GM23338 (cell line): ENCODE data around the gene CDK5R1. TPM values are rescaled to one million over a fixed set of nuclear protein-coding genes. Genes with fewer than 3 reads are reported as not detected.

ENCODE experiments used
- ATAC-seq: fragments of 200-7000 bp; cut with Tn5 transposase; 3 replicates; pipeline ENCODE4 v1.9.1; 2020
- DNase-seq: peaks from one replicate; pipeline ENCODE4 v3.0.0-alpha.2; 2015; ENCODE audit warnings: low spot score
- H2AFZ ChIP-seq: fragments of 200-600 bp; sonication (generic); 2 replicates; pipeline ENCODE4 v1.8.0; 2016; ENCODE audit warnings: antibody characterized with exemption, mild to moderate bottlenecking, moderate library complexity
- H3F3A ChIP-seq: fragments of 200-600 bp; sonication (generic); replicated peaks from 2 replicates; pipeline ENCODE4 v1.8.0; 2017; ENCODE audit warnings: antibody characterized with exemption, mixed run types, low read depth
- H3K27ac ChIP-seq: fragments of 200-600 bp; sonication (generic); 2 replicates; pipeline ENCODE4 v1.6.1; 2016; ENCODE audit warnings: low read depth
- H3K27me3 ChIP-seq: fragments of 200-600 bp; sonication (generic); 2 replicates; pipeline ENCODE4 v1.8.0; 2016; ENCODE audit warnings: mild to moderate bottlenecking, mixed run types, moderate library complexity; ENCODE audit not compliant: insufficient read depth
- H3K36me3 ChIP-seq: fragments of 200-600 bp; sonication (generic); 2 replicates; pipeline ENCODE4 v1.8.0; 2016; ENCODE audit warnings: mild to moderate bottlenecking; ENCODE audit not compliant: insufficient read depth
- H3K4me1 ChIP-seq: fragments of 200-600 bp; sonication (generic); 2 replicates; pipeline ENCODE4 v1.8.0; 2016; ENCODE audit warnings: mild to moderate bottlenecking, moderate library complexity; ENCODE audit not compliant: insufficient read depth
- H3K4me2 ChIP-seq: fragments of 200-600 bp; sonication (generic); 2 replicates; pipeline ENCODE4 v1.7.1; 2017; ENCODE audit warnings: mixed run types
- H3K4me3 ChIP-seq: fragments of 200-600 bp; sonication (generic); 2 replicates; pipeline ENCODE4 v1.6.1; 2016; ENCODE audit warnings: mixed run types
- H3K79me2 ChIP-seq: fragments of 200-600 bp; sonication (generic); replicated peaks from 2 replicates; pipeline ENCODE4 v1.8.0; 2017; ENCODE audit warnings: mild to moderate bottlenecking; ENCODE audit not compliant: insufficient read depth
- H3K9me2 ChIP-seq: fragments of 200-600 bp; sonication (generic); 2 replicates; pipeline ENCODE4 v1.8.0; 2017; ENCODE audit not compliant: insufficient read depth
- H4K20me1 ChIP-seq: fragments of 200-600 bp; sonication (generic); replicated peaks from 2 replicates; pipeline ENCODE4 v1.8.0; 2017; ENCODE audit warnings: mild to moderate bottlenecking; ENCODE audit not compliant: insufficient read depth
- H3K27ac Mint-ChIP-seq: 2 replicates; pipeline ENCODE4 v1.8.0; 2020; ENCODE audit warnings: inconsistent platforms, mild to moderate bottlenecking, moderate library complexity, mixed read lengths
- H3K27me3 Mint-ChIP-seq: 3 replicates; pipeline ENCODE4 v1.8.0; 2022; ENCODE audit warnings: low read depth, mild to moderate bottlenecking, moderate library complexity, mixed read lengths, inconsistent platforms; ENCODE audit not compliant: insufficient read depth, poor library complexity
- H3K36me3 Mint-ChIP-seq: 3 replicates; pipeline ENCODE4 v1.8.0; 2021; ENCODE audit warnings: low read depth, mild to moderate bottlenecking, inconsistent platforms, moderate library complexity, mixed read lengths
- H3K4me1 Mint-ChIP-seq: 3 replicates; pipeline ENCODE4 v1.8.0; 2020; ENCODE audit warnings: mild to moderate bottlenecking, inconsistent platforms, mixed read lengths
- H3K4me3 Mint-ChIP-seq: 3 replicates; pipeline ENCODE4 v1.8.0; 2021; ENCODE audit warnings: moderate library complexity, mild to moderate bottlenecking, inconsistent platforms, mixed read lengths
- H3K9me3 Mint-ChIP-seq: 3 replicates; pipeline ENCODE4 v1.8.0; 2020; ENCODE audit warnings: moderate library complexity, mild to moderate bottlenecking, inconsistent platforms, mixed read lengths
- CREB1 ChIP-seq: fragments of 250-450 bp; sonication (Bioruptor Pico); IDR thresholded peaks from 2 replicates; pipeline ENCODE4 v1.5.0; 2020; ENCODE audit warnings: low read depth, mild to moderate bottlenecking, moderate library complexity
- EZH2 ChIP-seq: fragments of 200-600 bp; sonication (generic); IDR thresholded peaks from one replicate; pipeline ENCODE4 v1.8.0; 2017; ENCODE audit warnings: antibody characterized with exemption, mild to moderate bottlenecking, low read depth; ENCODE audit not compliant: unreplicated experiment
- EZH2phosphoT487 ChIP-seq: fragments of 200-600 bp; sonication (generic); IDR thresholded peaks from one replicate; pipeline ENCODE4 v1.8.1; 2018; ENCODE audit warnings: antibody characterized with exemption; ENCODE audit not compliant: unreplicated experiment
- JUNB ChIP-seq: IDR thresholded peaks from one replicate; pipeline ENCODE4 v1.6.1; 2016; ENCODE audit warnings: antibody characterized with exemption; ENCODE audit not compliant: unreplicated experiment
- NANOG ChIP-seq: IDR thresholded peaks from 2 replicates; pipeline ENCODE4 v1.6.1; 2016; ENCODE audit warnings: antibody characterized with exemption, borderline replicate concordance
- POLR2AphosphoS5 ChIP-seq: IDR thresholded peaks from 2 replicates; pipeline ENCODE4 v1.6.1; 2016; ENCODE audit warnings: antibody characterized with exemption, low read depth
- STAT1 ChIP-seq: IDR thresholded peaks from one replicate; pipeline ENCODE4 v1.6.1; 2016; ENCODE audit warnings: antibody characterized with exemption; ENCODE audit not compliant: unreplicated experiment
- ZNF114 ChIP-seq: fragments of 250-450 bp; sonication (Bioruptor Pico); IDR thresholded peaks from 2 replicates; pipeline ENCODE4 v1.5.0; 2020; ENCODE audit warnings: mild to moderate bottlenecking, moderate library complexity
- ZNF331 ChIP-seq: fragments of 250-450 bp; sonication (Bioruptor Pico); IDR thresholded peaks from 2 replicates; pipeline ENCODE4 v1.5.0; 2020; ENCODE audit warnings: low read depth, mild to moderate bottlenecking, moderate library complexity
- polyA plus RNA-seq: library from polyadenylated mRNA; unstranded; fragments of >200 nt; fragmentation: Nextera tagmentation; extraction: Ambion mirVana; gene quantifications from 2 replicates; pipeline ENCODE4 v1.2.1, GENCODE V29; 2016
- total RNA-seq: library from RNA; depleted of rRNA; stranded (reverse); fragments of >200 nt; shearing (Covaris generic); gene quantifications from 2 replicates; pipeline ENCODE4 v1.2.3, GENCODE V29; 2014
- TF ChIP-seq, protein P1 (sequence below): fragments of 250-450 bp; sonication (Bioruptor Pico); IDR thresholded peaks from 2 replicates; pipeline ENCODE4 v1.5.0; 2020; ENCODE audit warnings: mild to moderate bottlenecking, moderate library complexity
- TF ChIP-seq, protein P2 (sequence below): IDR thresholded peaks from one replicate; pipeline ENCODE4 v1.6.1; 2018; ENCODE audit warnings: antibody characterized with exemption; ENCODE audit not compliant: unreplicated experiment
- TF ChIP-seq, protein P3 (sequence below): IDR thresholded peaks from 2 replicates; pipeline ENCODE4 v1.6.1; 2016; ENCODE audit warnings: antibody characterized with exemption
- TF ChIP-seq, protein P4 (sequence below), 2 experiments: fragments of 200-600 bp in 1 of 2; sonication (generic) in 1 of 2; conservative IDR thresholded peaks; 2 replicates each; pipeline versions ENCODE4 v1.5.1 to v1.6.1; 2016 to 2017; ENCODE audit warnings: antibody characterized with exemption in 2 of 2, low read depth in 2 of 2, mild to moderate bottlenecking in 2 of 2, moderate library complexity in 1 of 2

The CDK5R1 gene
- total and polyA plus RNA-seq, 2 experiments from 2014 or later, result 4.0 to 11.6 TPM

DNA sequence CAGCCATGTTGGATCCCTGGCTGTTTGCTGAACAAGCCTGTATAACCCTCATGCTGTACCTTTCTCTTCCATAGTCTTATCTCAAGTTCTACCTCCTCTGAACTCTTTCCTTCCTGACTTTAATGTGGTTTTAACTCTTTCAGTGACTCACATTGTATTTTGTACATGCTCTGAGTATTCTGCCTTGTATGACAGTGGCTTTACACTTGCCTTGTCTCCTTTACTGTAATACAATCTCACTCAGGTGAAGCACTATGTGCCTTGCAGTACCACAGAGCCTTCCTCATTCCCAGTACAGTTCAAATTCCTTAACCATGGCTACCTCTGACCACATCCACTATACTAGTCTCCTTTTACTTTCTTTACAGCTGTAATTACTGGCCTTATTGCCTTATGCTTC is 28.4 kb upstream of the CDK5R1 start:
- peaks cover 52% of the 10 kb centered on the region for H3K36me3 ChIP-seq
- no peaks in the 10 kb centered on the region for H3K9me3 Mint-ChIP-seq
- H4K20me1 ChIP-seq, result peaks cover 63% of the 10 kb centered on the region
- no peak overlapping the region for H2AFZ ChIP-seq
- no peak overlapping the region for H3K27ac Mint-ChIP-seq
- no peak overlapping the region for H3K4me2 ChIP-seq
- no peak overlapping the region for H3K27ac ChIP-seq
- no peaks in the 10 kb centered on the region for H3K4me1 ChIP-seq
- TF ChIP-seq POLR2AphosphoS5 (no peak), ZNF331 (CRISPR knock-in tag) (no peak), JUNB (no peak), NANOG (no peak), CREB1 (no peak), EZH2 (no peak), EZH2phosphoT487 (no peak), STAT1 (no peak), ZNF114 (CRISPR knock-in tag) (no peak)
- TF ChIP-seq, protein P1, sequence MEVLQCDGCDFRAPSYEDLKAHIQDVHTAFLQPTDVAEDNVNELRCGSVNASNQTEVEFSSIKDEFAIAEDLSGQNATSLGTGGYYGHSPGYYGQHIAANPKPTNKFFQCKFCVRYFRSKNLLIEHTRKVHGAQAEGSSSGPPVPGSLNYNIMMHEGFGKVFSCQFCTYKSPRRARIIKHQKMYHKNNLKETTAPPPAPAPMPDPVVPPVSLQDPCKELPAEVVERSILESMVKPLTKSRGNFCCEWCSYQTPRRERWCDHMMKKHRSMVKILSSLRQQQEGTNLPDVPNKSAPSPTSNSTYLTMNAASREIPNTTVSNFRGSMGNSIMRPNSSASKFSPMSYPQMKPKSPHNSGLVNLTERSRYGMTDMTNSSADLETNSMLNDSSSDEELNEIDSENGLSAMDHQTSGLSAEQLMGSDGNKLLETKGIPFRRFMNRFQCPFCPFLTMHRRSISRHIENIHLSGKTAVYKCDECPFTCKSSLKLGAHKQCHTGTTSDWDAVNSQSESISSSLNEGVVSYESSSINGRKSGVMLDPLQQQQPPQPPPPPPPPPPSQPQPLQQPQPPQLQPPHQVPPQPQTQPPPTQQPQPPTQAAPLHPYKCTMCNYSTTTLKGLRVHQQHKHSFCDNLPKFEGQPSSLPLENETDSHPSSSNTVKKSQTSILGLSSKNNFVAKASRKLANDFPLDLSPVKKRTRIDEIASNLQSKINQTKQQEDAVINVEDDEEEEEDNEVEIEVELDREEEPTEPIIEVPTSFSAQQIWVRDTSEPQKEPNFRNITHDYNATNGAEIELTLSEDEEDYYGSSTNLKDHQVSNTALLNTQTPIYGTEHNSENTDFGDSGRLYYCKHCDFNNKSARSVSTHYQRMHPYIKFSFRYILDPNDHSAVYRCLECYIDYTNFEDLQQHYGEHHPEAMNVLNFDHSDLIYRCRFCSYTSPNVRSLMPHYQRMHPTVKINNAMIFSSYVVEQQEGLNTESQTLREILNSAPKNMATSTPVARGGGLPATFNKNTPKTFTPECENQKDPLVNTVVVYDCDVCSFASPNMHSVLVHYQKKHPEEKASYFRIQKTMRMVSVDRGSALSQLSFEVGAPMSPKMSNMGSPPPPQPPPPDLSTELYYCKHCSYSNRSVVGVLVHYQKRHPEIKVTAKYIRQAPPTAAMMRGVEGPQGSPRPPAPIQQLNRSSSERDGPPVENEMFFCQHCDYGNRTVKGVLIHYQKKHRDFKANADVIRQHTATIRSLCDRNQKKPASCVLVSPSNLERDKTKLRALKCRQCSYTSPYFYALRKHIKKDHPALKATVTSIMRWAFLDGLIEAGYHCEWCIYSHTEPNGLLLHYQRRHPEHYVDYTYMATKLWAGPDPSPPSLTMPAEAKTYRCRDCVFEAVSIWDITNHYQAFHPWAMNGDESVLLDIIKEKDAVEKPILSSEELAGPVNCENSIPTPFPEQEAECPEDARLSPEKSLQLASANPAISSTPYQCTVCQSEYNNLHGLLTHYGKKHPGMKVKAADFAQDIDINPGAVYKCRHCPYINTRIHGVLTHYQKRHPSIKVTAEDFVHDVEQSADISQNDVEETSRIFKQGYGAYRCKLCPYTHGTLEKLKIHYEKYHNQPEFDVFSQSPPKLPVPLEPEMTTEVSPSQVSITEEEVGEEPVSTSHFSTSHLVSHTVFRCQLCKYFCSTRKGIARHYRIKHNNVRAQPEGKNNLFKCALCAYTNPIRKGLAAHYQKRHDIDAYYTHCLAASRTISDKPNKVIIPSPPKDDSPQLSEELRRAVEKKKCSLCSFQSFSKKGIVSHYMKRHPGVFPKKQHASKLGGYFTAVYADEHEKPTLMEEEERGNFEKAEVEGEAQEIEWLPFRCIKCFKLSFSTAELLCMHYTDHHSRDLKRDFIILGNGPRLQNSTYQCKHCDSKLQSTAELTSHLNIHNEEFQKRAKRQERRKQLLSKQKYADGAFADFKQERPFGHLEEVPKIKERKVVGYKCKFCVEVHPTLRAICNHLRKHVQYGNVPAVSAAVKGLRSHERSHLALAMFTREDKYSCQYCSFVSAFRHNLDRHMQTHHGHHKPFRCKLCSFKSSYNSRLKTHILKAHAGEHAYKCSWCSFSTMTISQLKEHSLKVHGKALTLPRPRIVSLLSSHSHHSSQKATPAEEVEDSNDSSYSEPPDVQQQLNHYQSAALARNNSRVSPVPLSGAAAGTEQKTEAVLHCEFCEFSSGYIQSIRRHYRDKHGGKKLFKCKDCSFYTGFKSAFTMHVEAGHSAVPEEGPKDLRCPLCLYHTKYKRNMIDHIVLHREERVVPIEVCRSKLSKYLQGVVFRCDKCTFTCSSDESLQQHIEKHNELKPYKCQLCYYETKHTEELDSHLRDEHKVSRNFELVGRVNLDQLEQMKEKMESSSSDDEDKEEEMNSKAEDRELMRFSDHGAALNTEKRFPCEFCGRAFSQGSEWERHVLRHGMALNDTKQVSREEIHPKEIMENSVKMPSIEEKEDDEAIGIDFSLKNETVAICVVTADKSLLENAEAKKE (CRISPR knock-in tag), result no peak
- TF ChIP-seq, protein P2, sequence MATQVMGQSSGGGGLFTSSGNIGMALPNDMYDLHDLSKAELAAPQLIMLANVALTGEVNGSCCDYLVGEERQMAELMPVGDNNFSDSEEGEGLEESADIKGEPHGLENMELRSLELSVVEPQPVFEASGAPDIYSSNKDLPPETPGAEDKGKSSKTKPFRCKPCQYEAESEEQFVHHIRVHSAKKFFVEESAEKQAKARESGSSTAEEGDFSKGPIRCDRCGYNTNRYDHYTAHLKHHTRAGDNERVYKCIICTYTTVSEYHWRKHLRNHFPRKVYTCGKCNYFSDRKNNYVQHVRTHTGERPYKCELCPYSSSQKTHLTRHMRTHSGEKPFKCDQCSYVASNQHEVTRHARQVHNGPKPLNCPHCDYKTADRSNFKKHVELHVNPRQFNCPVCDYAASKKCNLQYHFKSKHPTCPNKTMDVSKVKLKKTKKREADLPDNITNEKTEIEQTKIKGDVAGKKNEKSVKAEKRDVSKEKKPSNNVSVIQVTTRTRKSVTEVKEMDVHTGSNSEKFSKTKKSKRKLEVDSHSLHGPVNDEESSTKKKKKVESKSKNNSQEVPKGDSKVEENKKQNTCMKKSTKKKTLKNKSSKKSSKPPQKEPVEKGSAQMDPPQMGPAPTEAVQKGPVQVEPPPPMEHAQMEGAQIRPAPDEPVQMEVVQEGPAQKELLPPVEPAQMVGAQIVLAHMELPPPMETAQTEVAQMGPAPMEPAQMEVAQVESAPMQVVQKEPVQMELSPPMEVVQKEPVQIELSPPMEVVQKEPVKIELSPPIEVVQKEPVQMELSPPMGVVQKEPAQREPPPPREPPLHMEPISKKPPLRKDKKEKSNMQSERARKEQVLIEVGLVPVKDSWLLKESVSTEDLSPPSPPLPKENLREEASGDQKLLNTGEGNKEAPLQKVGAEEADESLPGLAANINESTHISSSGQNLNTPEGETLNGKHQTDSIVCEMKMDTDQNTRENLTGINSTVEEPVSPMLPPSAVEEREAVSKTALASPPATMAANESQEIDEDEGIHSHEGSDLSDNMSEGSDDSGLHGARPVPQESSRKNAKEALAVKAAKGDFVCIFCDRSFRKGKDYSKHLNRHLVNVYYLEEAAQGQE, result no peak
- TF ChIP-seq, protein P3, sequence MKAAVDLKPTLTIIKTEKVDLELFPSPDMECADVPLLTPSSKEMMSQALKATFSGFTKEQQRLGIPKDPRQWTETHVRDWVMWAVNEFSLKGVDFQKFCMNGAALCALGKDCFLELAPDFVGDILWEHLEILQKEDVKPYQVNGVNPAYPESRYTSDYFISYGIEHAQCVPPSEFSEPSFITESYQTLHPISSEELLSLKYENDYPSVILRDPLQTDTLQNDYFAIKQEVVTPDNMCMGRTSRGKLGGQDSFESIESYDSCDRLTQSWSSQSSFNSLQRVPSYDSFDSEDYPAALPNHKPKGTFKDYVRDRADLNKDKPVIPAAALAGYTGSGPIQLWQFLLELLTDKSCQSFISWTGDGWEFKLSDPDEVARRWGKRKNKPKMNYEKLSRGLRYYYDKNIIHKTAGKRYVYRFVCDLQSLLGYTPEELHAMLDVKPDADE, result no peak
- TF ChIP-seq, protein P4, sequence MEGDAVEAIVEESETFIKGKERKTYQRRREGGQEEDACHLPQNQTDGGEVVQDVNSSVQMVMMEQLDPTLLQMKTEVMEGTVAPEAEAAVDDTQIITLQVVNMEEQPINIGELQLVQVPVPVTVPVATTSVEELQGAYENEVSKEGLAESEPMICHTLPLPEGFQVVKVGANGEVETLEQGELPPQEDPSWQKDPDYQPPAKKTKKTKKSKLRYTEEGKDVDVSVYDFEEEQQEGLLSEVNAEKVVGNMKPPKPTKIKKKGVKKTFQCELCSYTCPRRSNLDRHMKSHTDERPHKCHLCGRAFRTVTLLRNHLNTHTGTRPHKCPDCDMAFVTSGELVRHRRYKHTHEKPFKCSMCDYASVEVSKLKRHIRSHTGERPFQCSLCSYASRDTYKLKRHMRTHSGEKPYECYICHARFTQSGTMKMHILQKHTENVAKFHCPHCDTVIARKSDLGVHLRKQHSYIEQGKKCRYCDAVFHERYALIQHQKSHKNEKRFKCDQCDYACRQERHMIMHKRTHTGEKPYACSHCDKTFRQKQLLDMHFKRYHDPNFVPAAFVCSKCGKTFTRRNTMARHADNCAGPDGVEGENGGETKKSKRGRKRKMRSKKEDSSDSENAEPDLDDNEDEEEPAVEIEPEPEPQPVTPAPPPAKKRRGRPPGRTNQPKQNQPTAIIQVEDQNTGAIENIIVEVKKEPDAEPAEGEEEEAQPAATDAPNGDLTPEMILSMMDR (conservative IDR thresholded peaks at IDR 0.05; ENCODE audit: low read depth in 2 of 2), result no peak
- no peak overlapping the region for H3K4me3 Mint-ChIP-seq
- H3K4me1 Mint-ChIP-seq, result peaks cover 3% of the 10 kb centered on the region; the same call in 1 of the 3 replicates
- H3K79me2 ChIP-seq, result peaks cover 90% of the 10 kb centered on the region
- peaks cover 21% of the 10 kb centered on the region for H3F3A ChIP-seq
- ATAC-seq (no peak), DNase-seq (no peak)
- H3K4me3 ChIP-seq, result no peak overlapping the region
- H3K27me3 ChIP-seq, result no peaks in the 10 kb centered on the region
- H3K9me2 ChIP-seq, result no peaks in the 10 kb centered on the region
- H3K36me3 Mint-ChIP-seq, result peaks cover 90% of the 10 kb centered on the region
- no peaks in the 10 kb centered on the region for H3K27me3 Mint-ChIP-seq
